WTC11 (cell line): Measurements from ENCODE around the gene UBXN6. TPM values are rescaled to one million over a fixed set of nuclear protein-coding genes. Genes with fewer than 3 reads are reported as not detected.

ENCODE experiments used
- ATAC-seq: fragments of 200-7000 bp; cut with Tn5 transposase; 2 replicates; pipeline ENCODE4 v1.10.0; 2021; ENCODE audit warnings: mild to moderate bottlenecking, moderate library complexity
- CTCF ChIA-PET: fragments of 300-600 bp; sonication (Branson Sonifier 250); formaldehyde crosslinking; loops from one replicate; lab custom pipeline; 2021; ENCODE audit warnings: antibody characterized with exemption; lab: Charles Lee
- POLR2A ChIA-PET: fragments of 350-600 bp; sonication (Branson Sonifier 250); formaldehyde crosslinking; loops from one replicate; lab custom pipeline; 2021; ENCODE audit warnings: antibody characterized with exemption; lab: Charles Lee
- DNase-seq: peaks from one replicate; pipeline ENCODE4 v3.0.0; 2021; ENCODE audit warnings: low spot score
- H3K27ac Mint-ChIP-seq: 2 replicates; pipeline ENCODE4 v1.8.0; 2021; ENCODE audit warnings: mixed read lengths
- H3K27me3 Mint-ChIP-seq: 2 replicates; pipeline ENCODE4 v1.8.0; 2021; ENCODE audit warnings: low read depth, mild to moderate bottlenecking, moderate library complexity, mixed read lengths
- H3K36me3 Mint-ChIP-seq: 2 replicates; pipeline ENCODE4 v1.8.0; 2021; ENCODE audit warnings: mixed read lengths
- H3K4me1 Mint-ChIP-seq: 2 replicates; pipeline ENCODE4 v1.8.0; 2022; ENCODE audit warnings: mixed read lengths
- H3K4me3 Mint-ChIP-seq: 2 replicates; pipeline ENCODE4 v1.8.0; 2021; ENCODE audit warnings: mild to moderate bottlenecking, moderate library complexity, mixed read lengths
- H3K9me3 Mint-ChIP-seq: 2 replicates; pipeline ENCODE4 v1.8.0; 2021; ENCODE audit warnings: mixed read lengths
- CREM ChIP-seq: sonication (generic); formaldehyde crosslinking; IDR thresholded peaks from 2 replicates; pipeline ENCODE4 v1.8.1; 2022; ENCODE audit warnings: mild to moderate bottlenecking, missing genetic modification reagents, moderate library complexity
- ERG ChIP-seq: fragments of 250-450 bp; sonication (Bioruptor Pico); IDR thresholded peaks from 2 replicates; pipeline ENCODE4 v1.8.0; 2021; ENCODE audit warnings: mild to moderate bottlenecking
- GABPB1 ChIP-seq: sonication (generic); formaldehyde crosslinking; IDR thresholded peaks from 2 replicates; pipeline ENCODE4 v1.8.1; 2023; ENCODE audit warnings: mild to moderate bottlenecking, missing genetic modification reagents
- GRHL2 ChIP-seq: fragments of 250-450 bp; sonication (Bioruptor Pico); IDR thresholded peaks from 2 replicates; pipeline ENCODE4 v1.8.0; 2022; ENCODE audit warnings: mild to moderate bottlenecking, moderate library complexity; ENCODE audit not compliant: insufficient replicate concordance, severe bottlenecking
- HMGA2 ChIP-seq: fragments of 250-450 bp; sonication (Bioruptor Pico); IDR thresholded peaks from 2 replicates; pipeline ENCODE4 v1.4.0; 2021; ENCODE audit warnings: mild to moderate bottlenecking, moderate library complexity
- JAZF1 ChIP-seq: fragments of 250-450 bp; sonication (Bioruptor Pico); IDR thresholded peaks from 2 replicates; pipeline ENCODE4 v1.9.0; 2021; ENCODE audit warnings: moderate library complexity, mild to moderate bottlenecking, inconsistent platforms
- RELA ChIP-seq: sonication (generic); formaldehyde crosslinking; IDR thresholded peaks from 2 replicates; pipeline ENCODE4 v1.8.1; 2022; ENCODE audit warnings: missing genetic modification reagents, mild to moderate bottlenecking, borderline replicate concordance
- TP53 ChIP-seq: sonication (generic); formaldehyde crosslinking; IDR thresholded peaks from 2 replicates; pipeline ENCODE4 v1.8.1; 2023; ENCODE audit warnings: mild to moderate bottlenecking, missing genetic modification reagents
- USF2 ChIP-seq: sonication (generic); formaldehyde crosslinking; IDR thresholded peaks from 2 replicates; pipeline ENCODE4 v1.8.1; 2023; ENCODE audit warnings: mild to moderate bottlenecking, missing genetic modification reagents, moderate library complexity
- ZBTB21 ChIP-seq: sonication (generic); formaldehyde crosslinking; IDR thresholded peaks from 2 replicates; pipeline ENCODE4 v1.8.1; 2023; ENCODE audit warnings: mild to moderate bottlenecking, missing genetic modification reagents, borderline replicate concordance
- ZMAT4 ChIP-seq: fragments of 250-450 bp; sonication (Bioruptor Pico); IDR thresholded peaks from 2 replicates; pipeline ENCODE4 v1.9.0; 2021; ENCODE audit warnings: mild to moderate bottlenecking
- ZNF219 ChIP-seq: sonication (generic); formaldehyde crosslinking; IDR thresholded peaks from 2 replicates; pipeline ENCODE4 v1.8.0; 2023; ENCODE audit warnings: missing genetic modification reagents, mild to moderate bottlenecking, borderline replicate concordance
- ZNF281 ChIP-seq: sonication (generic); formaldehyde crosslinking; IDR thresholded peaks from 2 replicates; pipeline ENCODE4 v1.8.0; 2023; ENCODE audit warnings: mild to moderate bottlenecking, missing genetic modification reagents
- ZNF317 ChIP-seq: sonication (generic); formaldehyde crosslinking; IDR thresholded peaks from 2 replicates; pipeline ENCODE4 v1.8.1; 2023; ENCODE audit warnings: low read depth, mild to moderate bottlenecking, moderate library complexity, missing genetic modification reagents, borderline replicate concordance
- total RNA-seq: library from RNA; stranded (reverse); gene quantifications from 3 replicates; pipeline ENCODE4 v1.2.3, GENCODE V29; 2021
- TF ChIP-seq, protein P1 (sequence below): sonication (generic); formaldehyde crosslinking; IDR thresholded peaks from 2 replicates; pipeline ENCODE4 v1.8.1; 2023; ENCODE audit warnings: mild to moderate bottlenecking, missing genetic modification reagents, borderline replicate concordance
- TF ChIP-seq, protein P2 (sequence below): sonication (generic); formaldehyde crosslinking; IDR thresholded peaks from 2 replicates; pipeline ENCODE4 v1.8.1; 2022; ENCODE audit warnings: low read depth, mild to moderate bottlenecking, moderate library complexity, missing genetic modification reagents, borderline replicate concordance
- TF ChIP-seq, protein P3 (sequence below): sonication (generic); formaldehyde crosslinking; IDR thresholded peaks from 2 replicates; pipeline ENCODE4 v1.8.0; 2022; ENCODE audit warnings: mild to moderate bottlenecking, missing genetic modification reagents

Gene UBXN6
- total RNA-seq, 1 experiment from 2014 or later: 34.8 TPM

DNA sequence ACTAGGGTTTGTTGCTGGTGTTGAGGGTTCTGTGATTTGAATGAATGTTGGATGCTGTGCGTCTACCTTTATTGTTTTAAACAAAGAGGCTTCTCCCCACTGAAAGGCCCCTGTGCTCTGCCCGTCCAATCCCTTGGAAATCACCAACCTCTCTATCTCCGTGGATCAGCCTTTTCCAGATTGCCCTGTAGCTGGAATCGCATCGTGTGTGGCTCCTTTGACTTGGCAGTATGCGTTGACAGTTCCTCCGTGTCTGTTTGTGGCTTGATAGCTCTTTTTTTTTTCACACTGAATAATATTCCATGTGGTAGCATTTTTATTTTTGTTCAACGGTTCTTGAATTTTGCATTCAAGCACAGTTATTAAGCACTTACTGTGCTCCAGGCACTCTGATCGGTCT is 23.2 kb downstream of the UBXN6 start:
- Mint-ChIP-seq H3K36me3 (peaks cover 90% of the 10 kb centered on the region), H3K27ac (no peak overlapping the region), H3K9me3 (no peaks in the 10 kb centered on the region), H3K4me1 (no peaks in the 10 kb centered on the region), H3K27me3 (no peaks in the 10 kb centered on the region), H3K4me3 (no peak overlapping the region)
- ATAC-seq (no peak), DNase-seq (no peak)
- POLR2A ChIA-PET: interaction anchor here (0.5 kb wide), 1 partner anchor 102 kb away, joined by 6 read pairs; no protein-coding TSS in a partner anchor
- CTCF ChIA-PET: no interaction called here
- TF ChIP-seq TP53 (CRISPR knock-in tag) (no peak), USF2 (CRISPR knock-in tag) (no peak), CREM (CRISPR knock-in tag) (no peak)
- TF ChIP-seq, protein P1, sequence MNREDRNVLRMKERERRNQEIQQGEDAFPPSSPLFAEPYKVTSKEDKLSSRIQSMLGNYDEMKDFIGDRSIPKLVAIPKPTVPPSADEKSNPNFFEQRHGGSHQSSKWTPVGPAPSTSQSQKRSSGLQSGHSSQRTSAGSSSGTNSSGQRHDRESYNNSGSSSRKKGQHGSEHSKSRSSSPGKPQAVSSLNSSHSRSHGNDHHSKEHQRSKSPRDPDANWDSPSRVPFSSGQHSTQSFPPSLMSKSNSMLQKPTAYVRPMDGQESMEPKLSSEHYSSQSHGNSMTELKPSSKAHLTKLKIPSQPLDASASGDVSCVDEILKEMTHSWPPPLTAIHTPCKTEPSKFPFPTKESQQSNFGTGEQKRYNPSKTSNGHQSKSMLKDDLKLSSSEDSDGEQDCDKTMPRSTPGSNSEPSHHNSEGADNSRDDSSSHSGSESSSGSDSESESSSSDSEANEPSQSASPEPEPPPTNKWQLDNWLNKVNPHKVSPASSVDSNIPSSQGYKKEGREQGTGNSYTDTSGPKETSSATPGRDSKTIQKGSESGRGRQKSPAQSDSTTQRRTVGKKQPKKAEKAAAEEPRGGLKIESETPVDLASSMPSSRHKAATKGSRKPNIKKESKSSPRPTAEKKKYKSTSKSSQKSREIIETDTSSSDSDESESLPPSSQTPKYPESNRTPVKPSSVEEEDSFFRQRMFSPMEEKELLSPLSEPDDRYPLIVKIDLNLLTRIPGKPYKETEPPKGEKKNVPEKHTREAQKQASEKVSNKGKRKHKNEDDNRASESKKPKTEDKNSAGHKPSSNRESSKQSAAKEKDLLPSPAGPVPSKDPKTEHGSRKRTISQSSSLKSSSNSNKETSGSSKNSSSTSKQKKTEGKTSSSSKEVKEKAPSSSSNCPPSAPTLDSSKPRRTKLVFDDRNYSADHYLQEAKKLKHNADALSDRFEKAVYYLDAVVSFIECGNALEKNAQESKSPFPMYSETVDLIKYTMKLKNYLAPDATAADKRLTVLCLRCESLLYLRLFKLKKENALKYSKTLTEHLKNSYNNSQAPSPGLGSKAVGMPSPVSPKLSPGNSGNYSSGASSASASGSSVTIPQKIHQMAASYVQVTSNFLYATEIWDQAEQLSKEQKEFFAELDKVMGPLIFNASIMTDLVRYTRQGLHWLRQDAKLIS: no peak
- TF ChIP-seq, protein P2, sequence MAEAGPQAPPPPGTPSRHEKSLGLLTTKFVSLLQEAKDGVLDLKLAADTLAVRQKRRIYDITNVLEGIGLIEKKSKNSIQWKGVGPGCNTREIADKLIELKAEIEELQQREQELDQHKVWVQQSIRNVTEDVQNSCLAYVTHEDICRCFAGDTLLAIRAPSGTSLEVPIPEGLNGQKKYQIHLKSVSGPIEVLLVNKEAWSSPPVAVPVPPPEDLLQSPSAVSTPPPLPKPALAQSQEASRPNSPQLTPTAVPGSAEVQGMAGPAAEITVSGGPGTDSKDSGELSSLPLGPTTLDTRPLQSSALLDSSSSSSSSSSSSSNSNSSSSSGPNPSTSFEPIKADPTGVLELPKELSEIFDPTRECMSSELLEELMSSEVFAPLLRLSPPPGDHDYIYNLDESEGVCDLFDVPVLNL: no peak

DNA sequence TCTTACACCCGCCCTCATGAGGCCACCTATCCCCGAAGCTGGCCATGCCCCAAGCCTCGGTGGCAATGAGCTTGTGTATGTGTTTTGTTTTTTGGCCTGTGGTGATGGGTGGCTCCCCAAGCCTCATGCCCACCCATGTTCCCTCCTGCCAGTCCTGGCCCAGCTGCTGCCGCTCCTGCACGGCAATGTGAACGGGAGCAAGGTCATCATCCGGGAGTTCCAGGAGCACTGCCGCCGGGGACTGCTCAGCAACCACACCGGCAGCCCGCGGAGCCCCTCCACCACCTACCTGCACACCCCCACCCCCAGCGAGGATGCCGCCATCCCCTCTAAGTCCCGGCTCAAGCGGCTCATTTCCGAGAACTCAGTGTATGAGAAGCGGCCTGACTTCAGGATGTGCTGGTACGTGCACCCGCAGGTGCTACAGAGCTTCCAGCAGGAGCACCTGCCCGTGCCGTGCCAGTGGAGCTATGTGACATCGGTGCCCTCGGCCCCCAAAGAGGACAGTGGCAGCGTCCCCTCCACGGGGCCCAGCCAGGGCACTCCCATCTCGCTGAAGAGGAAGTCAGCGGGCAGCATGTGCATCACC is 24.6 kb downstream of the UBXN6 start:
- DNase-seq: no peak
- H3K4me1 Mint-ChIP-seq: no peaks in the 10 kb centered on the region
- no peak for ATAC-seq
- H3K36me3 Mint-ChIP-seq: peaks cover 88% of the 10 kb centered on the region
- no peak overlapping the region for H3K4me3 Mint-ChIP-seq
- ChIA-PET POLR2A (no interaction called here), CTCF (no interaction called here)
- no peak overlapping the region for H3K27ac Mint-ChIP-seq
- no peaks in the 10 kb centered on the region for H3K27me3 Mint-ChIP-seq
- H3K9me3 Mint-ChIP-seq: no peaks in the 10 kb centered on the region
- TF ChIP-seq JAZF1: no peak
- no peak for TF ChIP-seq ZNF281 (CRISPR knock-in tag)
- no peak for TF ChIP-seq HMGA2 (CRISPR knock-in tag)
- no peak for TF ChIP-seq ERG (CRISPR knock-in tag)
- TF ChIP-seq ZBTB21: no peak
- no peak for TF ChIP-seq ZMAT4
- TF ChIP-seq GRHL2 (CRISPR knock-in tag): no peak
- TF ChIP-seq, protein P3, sequence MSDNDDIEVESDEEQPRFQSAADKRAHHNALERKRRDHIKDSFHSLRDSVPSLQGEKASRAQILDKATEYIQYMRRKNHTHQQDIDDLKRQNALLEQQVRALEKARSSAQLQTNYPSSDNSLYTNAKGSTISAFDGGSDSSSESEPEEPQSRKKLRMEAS (CRISPR knock-in tag): no peak
- no peak for TF ChIP-seq RELA (CRISPR knock-in tag)
- TF ChIP-seq, protein P1: no peak
- no peak for TF ChIP-seq ZNF219 (CRISPR knock-in tag)
- TF ChIP-seq ZNF317 (CRISPR knock-in tag): no peak
- no peak for TF ChIP-seq GABPB1 (CRISPR knock-in tag)
